ENCODE measurements around the gene EFCAB10. TPM values are rescaled to one million over a fixed set of nuclear protein-coding genes. Genes with fewer than 3 reads are reported as not detected.

EFCAB10 gene
- total RNA-seq, result 0.13 TPM in 1 of 2 replicates, not detected in the other

GRCh38 chr7:105581066-105581811 is at the start of gene EFCAB10:
EFCAB10 (minus strand) TSS chr7:105581493; CDS start chr7:105581463, 30 bp downstream.

GRCh38 chr7:105531792-105532671 is 49.3 kb downstream of the EFCAB10 start, which contains the start of gene RINT1:
RINT1 (plus strand) TSS chr7:105532201; CDS start chr7:105532316, 115 bp downstream.

GRCh38 chr7:105521717-105522463 is 59.4 kb downstream of the EFCAB10 start, which contains the start of gene PUS7:
PUS7 (minus strand) TSS chr7:105522271; CDS start chr7:105508512, 13,759 bp downstream.

Other genes with a start within 250 kb of the EFCAB10 start
- 53.7 and 74.4 TPM in 2 replicates for gene SRPK2, start 192.6 kb downstream of the EFCAB10 start, total RNA-seq
- gene PUS7, start 59.2 kb downstream of the EFCAB10 start, total RNA-seq, result 14.9 and 20.4 TPM in 2 replicates
- 14.8 and 19.6 TPM in 2 replicates for gene RINT1, start 49.3 kb downstream of the EFCAB10 start, total RNA-seq